Skin epidermis (tissue), 12 donors: ENCODE measurements around the gene MAN2A1.

Experiments used
- H3K27ac ChIP-seq, 21 experiments: fragments of 200-600 bp; sonication (generic) in 11 of 21; one replicate each; pipeline ENCODE4 v1.5.0; 2020; ENCODE audit warnings: mild to moderate bottlenecking in 3 of 21, inconsistent platforms in 2 of 21, moderate library complexity in 2 of 21
- H3K4me3 ChIP-seq, 7 experiments: fragments of 200-600 bp; sonication (generic) in 2 of 7; one replicate each; pipeline ENCODE4 v1.5.0; 2020; ENCODE audit warnings: inconsistent platforms in 2 of 7, mild to moderate bottlenecking in 2 of 7, moderate library complexity in 1 of 7

The MAN2A1 gene

DNA sequence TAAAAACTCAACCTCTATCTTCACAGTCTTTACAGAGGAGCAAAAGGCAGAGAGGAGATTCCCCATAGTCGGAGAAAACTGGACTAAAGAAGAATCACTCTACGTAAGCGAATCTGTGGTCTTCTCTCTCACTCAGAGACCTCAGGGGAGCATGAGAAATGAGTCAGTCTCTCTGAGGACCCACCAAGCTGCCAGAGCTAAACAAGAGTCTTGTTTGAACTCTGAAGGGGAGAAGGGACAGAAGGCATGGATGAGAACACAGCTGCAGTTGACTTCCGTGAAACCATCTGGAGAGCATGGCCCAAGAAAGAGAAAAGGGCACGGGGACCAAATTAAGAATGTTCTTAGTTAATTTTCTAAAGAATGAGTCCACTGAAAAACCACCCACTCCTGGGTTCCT lies 12.8 kb upstream of the MAN2A1 start:
- no peak overlapping the region for H3K4me3 ChIP-seq
- H3K27ac ChIP-seq = no peak overlapping the region

DNA sequence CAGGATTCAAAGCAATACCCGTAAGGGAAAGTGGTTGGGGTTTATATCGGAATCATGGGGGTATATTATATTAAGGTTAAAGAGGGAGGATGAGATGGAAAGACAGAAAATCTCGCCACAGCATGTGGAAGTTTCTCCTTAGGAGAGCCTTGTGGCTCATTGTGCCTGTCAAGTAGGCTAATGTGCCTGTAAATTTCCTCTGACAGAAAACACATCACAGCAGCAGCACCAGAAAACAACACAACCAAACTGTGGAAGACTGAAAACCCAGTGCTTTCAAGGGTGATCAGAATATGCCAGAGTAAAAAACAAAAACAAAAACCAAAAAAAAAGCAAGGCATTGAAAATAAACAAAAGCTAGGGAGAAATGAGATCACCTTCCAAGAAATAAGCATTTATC lies 11.3 kb upstream of the MAN2A1 start:
- no peak overlapping the region for H3K27ac ChIP-seq
- H3K4me3 ChIP-seq = no peak overlapping the region

DNA sequence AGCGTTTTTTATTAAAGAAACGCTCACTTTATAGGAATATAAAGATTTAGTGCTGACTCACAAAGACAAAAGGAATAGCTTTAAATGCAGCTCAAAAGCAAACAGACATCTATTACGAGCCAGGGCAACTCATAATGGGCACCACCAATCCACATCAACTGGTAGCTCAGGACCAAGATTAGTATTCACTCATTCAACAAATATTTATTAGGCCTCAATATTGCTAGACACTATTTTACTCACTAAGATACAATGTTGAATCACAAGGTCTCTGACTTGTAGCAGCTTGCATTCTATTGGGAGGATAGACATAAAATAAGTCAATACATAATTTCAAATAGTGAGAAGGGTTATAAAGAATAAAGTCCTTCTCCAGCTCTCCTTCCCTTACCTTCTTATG lies 8.0 kb upstream of the MAN2A1 start:
- no peak overlapping the region for H3K4me3 ChIP-seq
- no peak overlapping the region for H3K27ac ChIP-seq

DNA sequence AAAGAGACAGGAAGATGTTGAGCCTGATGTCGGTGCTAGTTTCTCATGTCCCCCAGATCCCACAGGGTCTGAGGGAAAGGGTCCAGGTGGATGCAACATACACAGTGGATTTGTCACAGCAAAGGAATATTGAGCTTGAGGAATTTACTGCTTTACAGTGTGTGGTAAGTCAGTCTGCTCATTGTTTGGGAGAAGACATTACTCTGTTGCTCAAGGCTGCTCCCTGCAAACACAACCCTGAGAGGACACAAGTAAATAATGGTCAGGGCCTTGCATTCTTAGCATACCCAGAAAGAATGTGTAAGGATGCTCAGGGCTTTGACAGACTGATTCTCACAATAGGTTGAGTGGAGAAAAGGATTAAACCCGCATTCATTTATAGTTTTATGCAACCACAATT lies 7.3 kb upstream of the MAN2A1 start:
- Histone ChIP-seq H3K27ac (no peak overlapping the region), H3K4me3 (no peak overlapping the region)

DNA sequence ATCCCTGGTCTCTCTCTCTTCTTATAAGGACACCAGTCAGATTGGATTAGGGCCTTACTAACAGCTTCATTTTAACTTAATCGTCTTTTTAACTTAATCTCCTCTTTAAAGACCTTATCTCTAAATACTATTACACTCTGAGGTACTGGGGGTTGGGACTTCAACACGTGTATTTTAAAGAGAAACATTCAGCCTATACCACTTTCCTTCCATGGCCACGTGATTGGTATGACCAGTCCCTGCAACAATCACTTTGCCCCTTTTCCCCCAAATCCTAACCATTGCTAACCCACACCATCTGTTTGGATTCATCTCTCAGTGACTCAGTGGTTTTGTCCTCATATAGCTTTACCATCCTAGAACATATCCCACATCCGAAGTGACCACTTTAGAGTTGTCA lies 3.8 kb upstream of the MAN2A1 start:
- no peak overlapping the region for H3K27ac ChIP-seq
- H3K4me3 ChIP-seq = no peak overlapping the region

DNA sequence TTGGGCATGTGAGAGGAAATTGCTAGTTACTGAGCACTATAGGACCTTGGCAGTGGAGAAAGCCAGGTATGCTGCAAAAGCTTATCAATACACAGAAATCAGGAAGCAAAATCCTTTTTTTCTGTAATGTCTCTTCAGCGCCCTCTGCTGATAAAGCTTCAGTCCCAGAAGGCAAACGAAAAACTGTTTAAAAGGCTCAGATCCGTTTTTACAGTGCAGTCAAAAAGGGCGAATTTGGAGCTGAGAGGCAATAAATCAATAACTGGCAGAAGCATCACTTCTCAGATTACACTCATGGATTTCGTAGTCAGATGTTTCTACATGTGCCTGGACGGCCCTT lies 1.1 kb upstream of the MAN2A1 start:
- Histone ChIP-seq H3K4me3 (peak overlapping the region; percentile 70 to 95 (median 82)), H3K27ac (peak overlapping the region in 20 of 21 experiments; percentile 71 to 98 (median 94))

DNA sequence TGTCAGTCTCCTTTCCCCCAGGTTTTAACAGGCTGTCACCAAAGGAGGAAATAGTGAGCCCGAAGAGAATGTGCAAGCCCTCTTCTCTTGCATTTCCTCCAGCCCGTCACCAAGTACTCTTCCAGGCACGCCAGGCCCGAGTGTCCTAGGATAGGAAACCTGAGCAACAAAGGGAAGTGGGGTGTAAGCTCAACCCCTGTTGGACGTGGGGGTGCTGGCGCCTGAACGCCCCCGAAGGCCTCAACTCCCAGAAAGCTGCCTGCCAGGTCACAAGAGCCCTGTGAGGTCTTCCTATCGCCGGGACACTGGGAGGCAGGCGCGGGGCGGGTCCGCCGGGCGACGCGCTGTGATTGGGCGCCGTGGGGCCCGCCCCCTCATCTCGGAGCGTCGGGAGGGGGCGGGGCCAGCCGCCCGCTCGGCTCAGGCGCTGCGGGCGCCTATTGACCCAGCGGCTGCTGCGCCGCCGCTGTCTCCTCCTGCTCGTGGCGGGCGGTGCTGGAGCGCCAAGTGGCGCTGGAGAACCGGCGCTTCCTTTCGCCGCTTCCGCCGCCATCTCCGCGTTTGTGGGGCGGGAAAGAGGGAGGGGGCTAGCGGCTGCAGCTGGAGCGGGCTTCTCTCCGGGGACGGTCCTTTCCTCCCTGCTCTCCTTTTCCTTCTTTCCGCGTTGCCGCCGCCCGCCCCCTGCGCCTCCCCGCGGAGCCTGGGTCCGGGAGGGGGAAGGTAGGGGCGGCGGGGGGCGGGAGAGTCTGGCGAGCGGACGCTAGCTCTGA lies 572 bp upstream of the MAN2A1 start:
- H3K4me3 ChIP-seq = peak overlapping the region; percentile 70 to 95 (median 82)
- peak overlapping the region; percentile 67 to 98 (median 95) for H3K27ac ChIP-seq

DNA sequence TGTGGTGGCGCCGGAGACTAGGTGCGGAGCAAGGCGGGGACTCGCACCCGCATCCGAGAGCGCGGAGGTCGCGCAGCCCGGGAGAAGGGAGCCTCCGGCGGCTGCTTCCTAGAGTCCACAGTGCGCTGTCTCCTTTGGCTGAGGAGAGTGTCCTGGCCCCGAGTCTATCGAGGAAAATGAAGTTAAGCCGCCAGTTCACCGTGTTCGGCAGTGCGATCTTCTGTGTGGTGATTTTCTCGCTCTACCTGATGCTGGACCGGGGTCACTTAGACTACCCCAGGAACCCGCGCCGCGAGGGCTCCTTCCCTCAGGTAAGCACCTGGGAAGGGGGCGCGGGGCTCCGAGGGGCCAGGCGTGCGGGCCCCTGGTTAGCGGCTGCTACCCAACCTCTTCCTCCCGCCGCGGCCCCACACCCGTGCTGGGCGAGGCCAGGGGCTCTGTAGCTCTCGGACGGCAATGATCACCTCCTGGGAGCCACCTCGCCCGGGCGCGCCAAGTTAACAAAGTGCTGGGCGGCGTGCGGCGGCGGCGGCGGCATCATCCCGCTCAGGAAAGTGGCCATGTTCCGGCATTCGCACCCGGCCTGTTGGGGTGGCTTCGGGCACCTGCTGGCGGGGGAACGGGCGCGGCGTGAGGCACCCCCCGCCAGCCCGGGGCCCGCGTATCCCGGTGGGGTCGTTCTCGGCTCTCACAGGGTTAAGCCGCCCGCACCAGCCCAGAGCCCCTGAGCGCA lies 681 bp downstream of the MAN2A1 start:
- H3K4me3 ChIP-seq = peak overlapping the region; percentile 70 to 95 (median 82)
- peak overlapping the region; percentile 67 to 98 (median 95) for H3K27ac ChIP-seq

DNA sequence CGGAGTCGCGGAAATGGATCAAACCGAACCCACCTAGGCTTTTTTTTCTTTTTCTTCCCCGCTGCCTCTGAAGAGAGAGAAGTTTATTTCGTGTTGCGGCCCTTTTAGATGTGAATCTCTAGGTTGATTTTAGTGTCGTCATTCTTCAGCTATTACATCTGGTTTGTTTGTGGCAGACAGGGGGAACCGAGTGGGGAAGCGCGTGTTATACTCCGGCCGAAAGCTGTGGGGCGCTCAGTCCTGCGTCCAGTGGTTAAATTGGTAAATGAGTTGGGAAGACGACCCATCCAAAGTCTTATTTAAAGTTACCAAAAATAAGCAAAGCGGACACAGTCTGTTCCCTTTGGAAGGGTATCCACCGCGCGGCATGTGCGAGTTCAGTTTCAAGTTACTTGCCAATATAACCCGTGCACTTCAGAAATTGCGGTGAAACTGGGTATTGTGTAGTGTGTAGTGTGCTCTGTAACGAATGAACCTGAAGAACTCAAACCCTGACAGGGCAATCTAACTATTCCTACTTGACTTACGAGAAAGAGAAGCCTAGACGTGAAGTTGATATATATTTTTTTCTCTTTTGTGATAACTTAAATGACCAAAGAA lies 1.3 kb downstream of the MAN2A1 start:
- Histone ChIP-seq H3K27ac (peak overlapping the region; percentile 67 to 98 (median 95)), H3K4me3 (peak overlapping the region; percentile 70 to 95 (median 82))

DNA sequence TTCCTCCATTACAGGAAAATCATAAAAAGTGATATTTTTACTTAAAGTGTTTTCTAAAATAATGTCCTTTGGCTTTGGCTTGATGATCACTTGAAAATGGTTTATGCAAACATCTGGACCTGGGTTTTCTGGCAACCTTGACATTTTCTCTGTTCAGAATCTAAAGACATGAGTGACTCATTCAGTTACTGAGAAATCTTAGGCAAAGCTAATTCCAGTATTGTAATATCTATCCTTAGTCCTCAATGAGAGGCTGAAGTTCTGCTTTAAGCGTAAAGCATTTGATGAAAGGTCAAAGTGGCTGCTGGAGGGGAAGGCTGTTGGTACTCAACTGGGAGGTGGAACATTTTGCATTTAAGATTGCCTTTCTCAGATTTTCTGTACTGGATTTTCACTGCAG lies 2.3 kb downstream of the MAN2A1 start:
- peak overlapping the region in 5 of 7 experiments; percentile 77 to 95 (median 82) for H3K4me3 ChIP-seq
- peak overlapping the region in 7 of 21 experiments; percentile 32 to 98 (median 95) for H3K27ac ChIP-seq

DNA sequence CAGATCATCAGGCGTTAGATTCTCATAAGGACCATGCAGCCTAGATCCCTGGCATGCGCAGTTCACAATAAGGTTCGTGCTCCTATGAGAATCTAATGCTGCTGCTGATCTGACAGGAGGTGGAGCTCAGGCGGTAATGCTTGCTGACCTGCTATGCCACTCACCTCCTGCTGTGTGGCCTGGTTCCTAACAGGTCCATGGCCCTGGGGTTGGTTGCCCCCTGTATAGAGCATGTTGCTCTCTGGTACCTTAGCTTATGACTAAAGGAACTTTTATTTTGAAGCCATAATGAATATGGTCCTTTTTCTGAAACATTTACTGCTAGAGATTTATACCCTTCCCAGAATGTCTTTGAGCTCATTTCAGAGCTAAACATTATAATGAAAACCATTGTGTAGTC lies 3.1 kb downstream of the MAN2A1 start:
- peak overlapping the region in 1 of 21 experiments; percentile 32 for H3K27ac ChIP-seq
- H3K4me3 ChIP-seq = no peak overlapping the region

DNA sequence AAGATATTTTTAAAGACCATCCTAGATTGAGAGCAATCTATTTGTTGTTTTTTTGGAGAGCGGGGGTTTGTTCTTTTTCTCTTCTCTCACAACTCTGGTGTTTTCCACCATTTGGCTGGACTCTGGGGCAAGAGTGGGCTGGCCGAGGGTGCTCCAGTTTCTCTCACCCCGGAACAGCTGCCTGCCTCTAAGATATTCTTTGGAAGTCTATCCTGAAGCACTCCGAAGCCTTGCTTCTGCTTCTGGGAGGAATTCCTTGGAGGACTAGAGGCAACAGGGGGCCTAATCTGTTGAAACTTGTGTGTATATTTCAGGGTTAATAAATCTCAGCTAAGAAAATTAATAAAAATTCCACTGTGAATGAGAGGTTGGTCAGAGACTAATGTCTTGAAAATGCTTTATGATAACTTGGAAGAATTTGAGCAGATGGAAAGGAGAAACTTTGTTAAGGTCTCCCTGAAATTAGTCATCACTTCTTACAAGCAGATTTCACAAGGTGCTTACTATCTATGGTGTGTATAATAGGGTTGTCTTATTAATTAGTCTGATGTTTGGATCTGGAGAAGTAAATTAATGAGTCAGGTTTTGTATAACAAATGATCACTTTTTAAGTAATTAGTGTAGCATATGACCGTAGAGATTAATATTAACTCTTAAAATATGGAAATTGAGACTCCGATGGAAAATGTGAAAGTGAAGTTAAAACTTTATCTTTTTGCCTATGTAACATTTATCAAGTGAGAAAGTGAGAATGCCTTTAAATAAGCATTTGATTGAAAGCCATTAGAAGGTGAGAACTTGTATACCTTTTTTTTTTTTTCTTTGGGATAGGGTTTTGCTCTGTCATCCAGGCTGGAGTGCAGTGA lies 4.0 kb downstream of the MAN2A1 start:
- no peak overlapping the region for H3K4me3 ChIP-seq

DNA sequence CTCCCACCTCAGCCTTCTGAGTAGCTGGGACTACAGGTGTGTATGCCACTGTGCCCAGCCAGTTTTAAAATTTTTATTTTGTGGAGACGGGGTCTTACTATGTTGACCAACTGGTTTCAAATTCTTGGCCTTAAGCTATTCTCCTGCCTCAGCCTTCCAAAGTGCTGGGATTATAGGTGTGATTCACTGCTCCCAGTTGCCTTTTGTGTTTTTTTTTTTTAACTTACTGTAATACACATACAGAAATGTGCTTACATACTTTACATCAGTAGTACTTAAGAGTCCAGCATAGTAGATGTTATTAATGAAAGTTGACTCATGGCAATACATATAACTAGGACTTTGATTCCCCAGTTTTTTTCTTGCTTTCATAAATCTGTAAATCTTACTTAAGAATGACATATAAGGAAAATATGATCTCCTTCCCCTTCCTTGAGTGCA lies 4.7 kb downstream of the MAN2A1 start:
- Histone ChIP-seq H3K4me3 (no peak overlapping the region), H3K27ac (peak overlapping the region in 6 of 21 experiments; percentile 23 to 71 (median 48))

More for the DNA sequence above, 4.0 kb downstream of the MAN2A1 start:
- H3K27ac ChIP-seq = peak overlapping the region in 3 of 21 experiments; percentile 32 to 71 (median 61)

DNA sequence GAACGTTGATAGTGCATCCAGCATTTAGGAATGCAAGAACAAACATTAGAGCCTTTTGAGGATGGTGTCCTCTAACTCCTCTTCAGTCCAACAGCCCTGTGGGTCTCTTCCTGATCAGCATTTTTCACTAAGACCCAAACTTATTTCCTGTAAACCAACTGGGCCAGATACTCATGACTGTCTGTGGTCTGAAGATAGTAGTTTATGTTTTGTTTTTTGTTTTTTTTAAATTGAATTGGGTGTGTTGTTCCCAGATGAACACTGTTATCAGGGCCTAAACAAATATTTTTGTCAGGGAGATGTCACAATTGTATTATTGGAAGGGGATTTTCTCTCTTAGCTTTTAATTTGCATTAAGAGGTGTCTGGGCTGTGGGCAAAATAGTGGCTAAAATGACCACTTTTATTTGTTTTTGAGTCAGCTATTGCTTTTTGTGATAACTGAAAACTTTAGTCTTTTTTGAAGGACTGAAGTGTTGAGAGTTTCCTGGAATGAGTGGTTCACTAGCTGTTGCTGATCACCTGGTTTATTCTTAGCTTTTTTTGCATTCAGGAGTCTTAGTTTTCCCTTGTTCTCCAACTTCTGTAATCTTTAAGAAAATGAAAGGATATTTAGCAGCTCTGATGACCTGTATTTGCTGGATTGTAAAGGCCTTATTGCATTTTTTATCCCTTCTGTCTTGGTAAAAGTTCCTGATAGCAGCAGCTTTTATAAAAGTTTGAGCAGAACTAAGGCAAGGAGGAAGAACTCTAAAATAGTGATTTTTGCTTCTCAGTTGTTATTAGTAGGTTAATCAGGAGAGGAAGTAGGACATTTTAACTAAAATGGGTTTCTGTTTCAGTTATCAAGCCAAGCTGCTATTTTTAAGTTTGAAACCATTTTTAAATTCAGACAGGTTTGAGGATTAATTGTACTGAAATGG lies 5.5 kb downstream of the MAN2A1 start:
- Histone ChIP-seq H3K27ac (peak overlapping the region in 11 of 21 experiments; percentile 0 to 71 (median 37)), H3K4me3 (no peak overlapping the region)

DNA sequence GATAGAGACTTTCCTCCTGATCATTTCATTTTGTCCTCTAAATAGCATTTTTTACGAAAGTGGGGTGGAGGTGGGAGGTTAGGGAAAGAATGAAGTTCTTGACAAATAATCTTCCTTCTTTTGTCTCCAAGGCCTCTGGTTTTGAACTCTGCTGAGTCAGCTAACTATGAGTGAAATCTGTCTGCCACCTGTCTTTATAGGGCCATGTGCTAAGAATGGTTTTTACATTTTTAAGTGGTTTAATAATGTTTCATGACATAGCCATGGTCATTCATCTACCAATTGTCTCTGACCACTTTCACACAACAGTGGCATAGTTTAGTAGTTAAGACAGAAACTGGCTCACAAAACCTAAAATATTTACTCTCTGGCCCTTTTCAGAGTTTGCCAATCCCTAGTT lies 7.6 kb downstream of the MAN2A1 start:
- H3K27ac ChIP-seq = peak overlapping the region in 1 of 21 experiments; percentile 1

DNA sequence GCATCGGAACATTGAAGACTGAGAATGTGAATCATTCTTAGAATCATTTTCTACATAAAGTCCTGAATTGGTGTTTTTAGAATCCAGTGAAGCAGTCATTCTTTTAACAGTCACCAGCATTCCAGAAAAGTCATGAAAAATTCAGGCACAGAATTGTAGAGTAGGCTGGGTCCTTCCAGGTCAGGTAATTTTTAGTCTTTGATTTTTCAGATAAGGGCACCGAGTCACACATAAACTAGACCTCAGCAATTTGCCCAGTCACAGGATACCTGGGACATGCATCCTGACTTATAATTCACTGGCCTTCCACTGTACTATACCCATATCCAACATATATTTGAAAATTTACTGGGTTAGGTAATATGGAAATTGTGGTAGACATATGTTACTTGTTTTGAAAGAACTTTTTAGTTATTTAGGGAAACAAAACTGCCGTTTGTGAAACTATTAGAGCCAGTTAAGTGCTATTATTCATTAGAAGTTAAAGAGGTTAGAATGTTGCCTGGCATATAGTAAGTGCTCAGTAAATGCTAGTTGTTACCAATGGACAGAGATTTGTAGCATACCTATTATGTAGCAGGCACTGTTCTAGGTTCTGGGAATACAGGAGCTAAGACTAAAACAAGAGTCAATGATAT lies 10.9 kb downstream of the MAN2A1 start:
- H3K27ac ChIP-seq = peak overlapping the region in 2 of 21 experiments; percentile 8 to 21
- no peak overlapping the region for H3K4me3 ChIP-seq

More for the DNA sequence above, 7.6 kb downstream of the MAN2A1 start:
- no peak overlapping the region for H3K4me3 ChIP-seq

DNA sequence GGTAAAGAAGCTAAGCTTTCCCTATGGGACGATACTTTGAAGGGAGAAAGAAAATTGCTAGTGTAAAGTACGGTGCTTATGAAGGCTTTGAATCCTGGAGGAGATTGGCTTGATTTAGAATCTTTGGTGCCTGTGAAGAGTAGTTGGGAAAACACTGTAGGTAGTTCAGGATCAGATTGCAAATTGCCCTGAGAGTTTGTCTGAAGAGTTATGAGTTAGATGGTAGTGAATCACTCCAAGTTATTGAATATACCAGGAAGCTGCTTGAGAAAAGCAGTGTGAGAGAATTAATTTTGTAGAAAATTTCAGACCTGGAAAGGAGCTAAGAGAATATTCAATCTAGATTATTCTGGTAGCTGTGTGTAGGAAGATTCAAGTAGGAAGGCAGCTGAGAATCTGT lies 11.5 kb downstream of the MAN2A1 start:
- H3K27ac ChIP-seq = peak overlapping the region in 2 of 21 experiments; percentile 8 to 21
- no peak overlapping the region for H3K4me3 ChIP-seq

DNA sequence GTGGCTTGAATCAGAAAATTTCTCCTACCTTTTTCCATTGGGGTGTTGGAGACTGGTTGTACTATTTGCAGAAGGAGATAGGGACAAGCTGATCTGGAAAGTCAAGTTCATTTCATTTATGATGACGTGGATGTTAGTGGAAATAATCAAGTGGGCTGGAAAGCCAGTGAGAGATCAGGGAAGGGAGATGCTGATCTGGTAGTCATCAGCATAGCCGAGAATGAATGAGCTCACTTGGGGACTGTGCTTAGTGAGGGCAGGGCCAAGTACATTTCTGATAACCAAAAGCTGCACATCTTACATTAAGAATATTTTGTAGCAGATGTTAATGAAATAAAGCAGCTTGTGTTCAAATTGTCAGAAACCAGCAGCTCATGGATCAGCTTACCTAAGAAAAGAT lies 12.1 kb downstream of the MAN2A1 start:
- H3K27ac ChIP-seq = peak overlapping the region in 1 of 21 experiments; percentile 8
- H3K4me3 ChIP-seq = no peak overlapping the region
